Kasumi-1 (cell line): ENCODE measurements around the gene LPP.

Experiments used
- DNase-seq, 2 experiments: peaks; one replicate each; lab custom pipeline; 2025; lab: John Stamatoyannopoulos, UW

LPP gene

GRCh38 chr3:188361888-188362287 is 207.9 kb downstream of the LPP start:
- no peak for DNase-seq

- DNase-seq, result no peak
Observed at GRCh38 chr3:188362405-188362831, 208.5 kb downstream of the LPP start.

- no peak for DNase-seq
Observed at GRCh38 chr3:188365184-188365583, 211.2 kb downstream of the LPP start.

GRCh38 chr3:188365988-188366698 is 212.2 kb downstream of the LPP start:
- no peak for DNase-seq

GRCh38 chr3:188367678-188368077 is 213.7 kb downstream of the LPP start:
- DNase-seq, result no peak

GRCh38 chr3:188369526-188369925 is 215.6 kb downstream of the LPP start:
- no peak for DNase-seq

- no peak for DNase-seq
Observed at GRCh38 chr3:188370081-188370830, 216.3 kb downstream of the LPP start.

GRCh38 chr3:188378786-188379185 is 224.8 kb downstream of the LPP start:
- no peak for DNase-seq

GRCh38 chr3:188380252-188380651 is 226.3 kb downstream of the LPP start:
- DNase-seq, result no peak

- no peak for DNase-seq
Observed at GRCh38 chr3:188380722-188381121, 226.8 kb downstream of the LPP start.

GRCh38 chr3:188383748-188384147 is 229.8 kb downstream of the LPP start:
- no peak for DNase-seq

GRCh38 chr3:188385295-188385694 is 231.3 kb downstream of the LPP start:
- no peak for DNase-seq

GRCh38 chr3:188389711-188390342 is 235.9 kb downstream of the LPP start:
- DNase-seq, result no peak

- no peak for DNase-seq
Observed at GRCh38 chr3:188390343-188390718, 236.4 kb downstream of the LPP start.

GRCh38 chr3:188390775-188391443 is 237.0 kb downstream of the LPP start:
- no peak for DNase-seq

- DNase-seq, result no peak
Observed at GRCh38 chr3:188391592-188391991, 237.6 kb downstream of the LPP start.

- DNase-seq, result no peak
Observed at GRCh38 chr3:188392076-188392475, 238.1 kb downstream of the LPP start.

- no peak for DNase-seq
Observed at GRCh38 chr3:188394623-188395022, 240.7 kb downstream of the LPP start.

GRCh38 chr3:188396251-188396650 is 242.3 kb downstream of the LPP start:
- no peak for DNase-seq

- DNase-seq, result no peak
Observed at GRCh38 chr3:188396900-188397299, 242.9 kb downstream of the LPP start.

GRCh38 chr3:188397766-188398705 is 244.1 kb downstream of the LPP start:
- no peak for DNase-seq
